Measurements from ENCODE around the gene EHBP1L1. TPM values are rescaled to one million over a fixed set of nuclear protein-coding genes. Genes with fewer than 3 reads are reported as not detected.

EHBP1L1 gene
- total RNA-seq, 1 donor from 2014 or later = 26.1 TPM

- no peak for DNase-seq (ENCODE audit: low read depth)
- peak overlapping the region; percentile 59 for H3K4me3 ChIP-seq (ENCODE audit: low read depth, low read length)
- no peak for TF ChIP-seq CTCF (conservative IDR thresholded peaks at IDR 0.05; ENCODE audit: low read depth, low read length)
Measured at GRCh38 chr11:65539744-65540289, 36.0 kb upstream of the EHBP1L1 start.

GRCh38 chr11:65540290-65541092 lies 35.4 kb upstream of the EHBP1L1 start:
- peak overlapping the region; percentile 59 for H3K4me3 ChIP-seq (ENCODE audit: low read depth, low read length)
- no peak for DNase-seq (ENCODE audit: low read depth)
- peak; percentile 79 for TF ChIP-seq CTCF (conservative IDR thresholded peaks at IDR 0.05; ENCODE audit: low read depth, low read length)

- no peak for TF ChIP-seq CTCF (conservative IDR thresholded peaks at IDR 0.05; ENCODE audit: low read depth, low read length)
- DNase-seq (ENCODE audit: low read depth) = no peak
- H3K4me3 ChIP-seq (ENCODE audit: low read depth, low read length) = peak overlapping the region; percentile 59
Measured at GRCh38 chr11:65541093-65541982, 34.5 kb upstream of the EHBP1L1 start.

- no peak for TF ChIP-seq CTCF (conservative IDR thresholded peaks at IDR 0.05; ENCODE audit: low read depth, low read length)
- no peak overlapping the region for H3K4me3 ChIP-seq (ENCODE audit: low read depth, low read length)
- DNase-seq (ENCODE audit: low read depth) = no peak
Measured at GRCh38 chr11:65542738-65543390, 33.0 kb upstream of the EHBP1L1 start.

- DNase-seq (ENCODE audit: low read depth) = no peak
- TF ChIP-seq CTCF (conservative IDR thresholded peaks at IDR 0.05; ENCODE audit: low read depth, low read length) = no peak
- peak overlapping the region; percentile 53 for H3K4me3 ChIP-seq (ENCODE audit: low read depth, low read length)
Measured at GRCh38 chr11:65545853-65546216, 30.0 kb upstream of the EHBP1L1 start.

GRCh38 chr11:65546217-65546958 lies 29.5 kb upstream of the EHBP1L1 start:
- no peak for TF ChIP-seq CTCF (conservative IDR thresholded peaks at IDR 0.05; ENCODE audit: low read depth, low read length)
- DNase-seq (ENCODE audit: low read depth) = no peak
- H3K4me3 ChIP-seq (ENCODE audit: low read depth, low read length) = peak overlapping the region; percentile 53

Measured in epithelial cell of proximal tubule (primary cell).